Left ventricle myocardium superior (tissue), 1 donor: ENCODE results near the gene ZFPL1. TPM values are rescaled to one million over a fixed set of nuclear protein-coding genes. Genes with fewer than 3 reads are reported as not detected.

Source experiments
- ATAC-seq: fragments of 200-7000 bp; cut with Tn5 transposase; one replicate; pipeline ENCODE4 v1.9.1; 2020; ENCODE audit warnings: mild to moderate bottlenecking, moderate library complexity
- DNase-seq: peaks from one replicate; pipeline ENCODE4 v3.0.0-alpha.2; 2020
- intact Hi-C: fragments of 100-400 bp; cut with micrococcal nuclease; formaldehyde crosslinking; loops from one replicate; pipeline ENCODE4 v1.11.0; 2022
- long read RNA-seq: library from polyadenylated mRNA; unstranded; transcript quantifications from one replicate; pipeline ENCODE4 v2.0.0, GENCODE V29; 2021
- total RNA-seq: library from RNA; stranded (reverse); fragmentation: NEBNext Ultra II Directional; extraction: Animal tissue kit (Norgen Biotek cat#: 25700); gene quantifications from one replicate; pipeline ENCODE4 v1.2.1, GENCODE V29; 2021
- donor health status: DM: no; HTN: yes; CAD: no; lungs with severe emphysema.

The ZFPL1 gene
- 23.7 TPM for total RNA-seq
- long read RNA-seq, transcript ZFPL1-201 (8 exons, 1,371 nt): major isoform, 16 of 34 reads
- long read RNA-seq, partial matches to known transcripts: 14 of 34 reads
- long read RNA-seq, other reads (novel, unspliced or antisense): 4 of 34 reads

DNA sequence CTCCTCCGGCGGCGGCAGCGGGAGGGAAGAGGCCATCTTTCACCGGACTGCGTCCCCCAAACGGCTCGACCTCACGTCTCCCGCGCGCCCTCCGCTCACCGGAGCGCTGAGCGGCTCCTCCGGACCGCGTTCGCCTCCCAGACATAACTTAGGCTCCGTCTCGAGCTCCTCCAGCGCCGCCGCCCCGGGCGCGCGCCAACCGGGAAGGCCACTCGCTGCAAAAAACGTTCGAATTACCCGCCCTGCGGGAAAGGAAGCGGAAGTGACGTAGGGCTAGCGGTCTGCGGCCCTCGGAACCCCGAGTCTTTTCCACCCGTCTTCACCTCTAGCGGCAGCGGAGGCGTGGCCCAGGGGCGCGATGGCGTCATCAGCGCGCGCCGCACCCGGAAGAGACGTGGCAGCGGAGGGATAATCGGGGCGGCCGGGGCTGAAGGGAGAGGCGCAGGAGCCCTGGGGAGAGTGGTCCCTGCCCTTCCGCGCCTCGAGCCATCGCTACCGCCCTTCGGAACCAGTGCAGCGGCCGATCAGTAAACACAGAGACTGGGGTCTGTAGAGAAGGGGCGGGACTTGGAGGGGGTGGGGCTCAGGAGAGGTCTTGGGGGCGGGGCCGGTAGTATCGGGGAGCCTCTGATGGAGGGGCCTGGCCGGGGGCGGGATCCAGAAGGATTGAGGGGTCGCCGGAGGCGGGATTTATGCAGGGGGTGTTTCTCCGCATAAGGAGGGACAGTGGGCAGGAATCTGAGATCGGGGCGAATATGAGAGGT lies at the start of gene ZFPL1, which contains the start of gene CDCA5:
Gene ZFPL1, plus strand, starts transcription at position 389 of the 764 bp plus-strand sequence. CDS start 477 bp downstream, outside the sequence.
Gene CDCA5, minus strand, starts transcription at position 207 of the 764 bp plus-strand sequence. Its CDS starts 62 bp downstream, at position 145.
- intact Hi-C loops: no loop called here
- ATAC-seq: peak; percentile 98
- peak; percentile 97 for DNase-seq

DNA sequence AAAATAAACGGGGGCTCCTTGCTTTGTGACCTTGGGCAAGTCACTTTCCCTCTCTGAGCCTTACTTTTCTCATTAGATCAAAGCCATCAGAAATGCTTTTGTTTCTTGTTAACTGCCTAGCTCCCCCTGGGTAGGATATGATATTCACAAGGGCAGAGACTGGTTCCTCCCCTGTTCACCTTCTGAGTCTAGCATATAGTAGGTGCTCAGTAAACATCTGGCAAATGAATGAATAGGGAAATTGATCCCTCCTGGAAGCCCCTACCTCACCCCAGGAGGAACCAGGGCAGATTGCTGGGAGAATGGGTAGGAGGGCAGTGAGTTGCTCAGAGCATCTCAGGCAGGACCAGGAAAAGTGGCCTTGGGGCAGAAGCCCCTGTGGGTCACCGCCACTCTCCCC lies 49.6 kb upstream of the ZFPL1 start:
- intact Hi-C loops: no loop called here
- DNase-seq (no peak), ATAC-seq (no peak)

DNA sequence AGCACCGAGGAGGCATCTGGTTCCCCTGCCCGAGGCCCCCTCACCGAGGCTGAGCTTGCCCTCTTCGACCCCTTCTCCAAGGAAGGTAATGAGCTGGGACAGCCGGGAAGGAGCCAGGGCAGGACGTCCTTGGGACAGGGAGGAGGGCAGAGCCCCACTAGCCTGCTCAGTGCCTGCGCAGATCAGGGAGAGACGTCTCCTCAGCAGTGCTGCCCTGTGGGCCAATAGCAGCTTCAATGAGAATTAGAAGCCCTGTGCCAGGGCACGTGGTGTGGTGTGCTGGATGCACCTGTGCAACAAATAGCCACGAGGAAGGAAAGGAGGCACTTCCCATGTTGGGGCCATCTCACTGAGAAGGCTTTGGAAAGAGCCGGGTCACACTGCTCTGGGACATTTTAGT lies 48.4 kb upstream of the ZFPL1 start:
- DNase-seq (no peak), ATAC-seq (no peak)
- intact Hi-C loops: no loop called here

DNA sequence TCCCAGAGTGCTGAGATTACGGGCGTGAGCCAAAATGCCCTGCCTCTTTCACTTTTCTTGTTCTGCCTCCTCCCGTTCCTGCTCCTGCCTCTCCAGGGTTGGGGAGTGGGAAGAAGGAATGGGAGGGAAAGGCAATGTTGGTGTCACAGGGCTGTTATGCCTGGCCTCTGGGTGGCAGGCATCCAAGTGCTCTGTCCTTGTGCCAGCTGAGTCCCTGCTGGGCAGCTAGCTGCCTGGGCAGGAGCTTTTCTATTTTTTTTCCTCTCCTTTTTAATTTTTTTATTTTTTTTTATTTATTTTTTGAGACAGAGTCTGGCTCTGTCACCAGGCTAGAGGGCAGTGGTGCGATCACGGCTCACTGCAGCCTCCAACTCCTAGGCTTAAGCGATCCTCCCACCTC lies 47.1 kb upstream of the ZFPL1 start:
- intact Hi-C loops: no loop called here
- ATAC-seq (no peak), DNase-seq (peak; percentile 83)

DNA sequence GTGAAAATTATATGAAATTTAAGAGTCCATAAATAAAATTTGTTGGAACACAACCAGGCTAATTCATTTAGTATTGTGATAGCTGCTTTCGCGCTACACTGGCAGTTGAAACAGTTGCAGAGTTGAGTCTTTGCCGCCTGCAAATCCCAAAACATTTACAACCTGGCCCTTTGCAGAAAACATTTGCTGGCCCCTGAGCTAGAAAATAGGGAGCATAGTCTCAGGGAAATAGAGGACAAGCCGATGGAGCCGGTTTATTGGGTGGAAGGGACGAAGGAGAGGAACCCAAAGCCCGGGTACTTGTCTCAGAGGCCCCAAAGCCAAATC lies 43.5 kb upstream of the ZFPL1 start:
- intact Hi-C loops: no loop called here
- no peak for ATAC-seq
- no peak for DNase-seq

DNA sequence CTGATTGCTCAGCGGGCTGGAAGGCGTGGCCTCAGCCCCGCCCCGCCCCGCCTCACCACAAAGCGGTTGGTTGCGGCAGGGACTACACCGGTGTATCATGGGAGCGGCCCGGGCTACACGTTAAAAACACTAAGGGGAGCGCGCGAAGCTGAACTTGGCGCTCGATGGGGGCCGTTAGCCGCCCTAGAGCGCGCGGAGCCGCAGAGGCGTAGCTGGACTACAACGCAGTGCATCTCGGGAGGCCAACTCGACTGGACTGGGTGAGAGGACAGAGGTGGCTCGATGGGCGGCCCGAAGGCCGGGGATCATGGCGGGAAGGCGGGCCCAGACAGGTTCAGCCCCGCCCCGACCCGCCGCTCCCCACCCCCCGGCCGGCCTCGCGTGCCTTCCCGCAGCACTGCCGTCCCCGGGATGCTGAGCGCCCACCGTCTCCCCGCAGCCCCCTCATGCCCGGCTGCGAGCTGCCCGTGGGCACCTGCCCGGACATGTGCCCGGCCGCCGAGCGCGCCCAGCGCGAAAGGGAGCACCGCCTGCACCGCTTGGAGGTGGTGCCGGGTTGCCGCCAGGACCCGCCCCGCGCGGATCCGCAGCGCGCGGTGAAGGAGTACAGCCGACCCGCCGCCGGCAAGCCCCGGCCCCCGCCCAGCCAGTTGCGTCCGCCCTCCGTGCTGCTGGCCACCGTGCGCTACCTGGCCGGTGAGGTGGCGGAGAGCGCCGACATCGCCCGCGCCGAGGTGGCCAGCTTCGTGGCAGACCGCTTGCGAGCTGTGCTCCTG lies 43.0 kb upstream of the ZFPL1 start, which contains the start of gene SAC3D1:
Gene SAC3D1, plus strand, starts transcription at position 364 of the 776 bp plus-strand sequence. Its CDS starts 83 bp downstream, at position 447.
- peak; percentile 96 for ATAC-seq
- intact Hi-C loops: no loop called here

DNA sequence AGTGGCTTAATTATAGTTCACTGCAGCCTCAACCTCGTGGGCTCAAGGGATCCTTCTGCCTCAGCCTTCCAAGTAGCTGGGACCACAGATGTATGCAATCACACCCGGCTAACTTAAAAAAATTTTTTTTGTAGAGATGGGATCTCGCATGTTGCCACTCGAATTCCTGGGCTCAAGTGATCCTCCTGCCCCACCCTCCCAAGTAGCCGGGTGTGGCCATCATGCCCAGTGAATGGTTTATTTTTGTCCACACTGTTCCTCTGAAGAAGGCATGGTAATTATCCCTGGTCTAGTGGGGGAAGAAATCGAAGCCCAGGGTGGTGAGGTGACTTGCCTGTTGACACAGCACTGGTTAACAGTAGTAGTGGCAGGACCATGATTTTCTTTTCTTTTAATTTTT lies 41.1 kb upstream of the ZFPL1 start:
- intact Hi-C loops: no loop called here
- DNase-seq (no peak), ATAC-seq (no peak)

More for the DNA sequence above, 43.0 kb upstream of the ZFPL1 start, which contains the start of gene SAC3D1:
- DNase-seq: peak; percentile 93

DNA sequence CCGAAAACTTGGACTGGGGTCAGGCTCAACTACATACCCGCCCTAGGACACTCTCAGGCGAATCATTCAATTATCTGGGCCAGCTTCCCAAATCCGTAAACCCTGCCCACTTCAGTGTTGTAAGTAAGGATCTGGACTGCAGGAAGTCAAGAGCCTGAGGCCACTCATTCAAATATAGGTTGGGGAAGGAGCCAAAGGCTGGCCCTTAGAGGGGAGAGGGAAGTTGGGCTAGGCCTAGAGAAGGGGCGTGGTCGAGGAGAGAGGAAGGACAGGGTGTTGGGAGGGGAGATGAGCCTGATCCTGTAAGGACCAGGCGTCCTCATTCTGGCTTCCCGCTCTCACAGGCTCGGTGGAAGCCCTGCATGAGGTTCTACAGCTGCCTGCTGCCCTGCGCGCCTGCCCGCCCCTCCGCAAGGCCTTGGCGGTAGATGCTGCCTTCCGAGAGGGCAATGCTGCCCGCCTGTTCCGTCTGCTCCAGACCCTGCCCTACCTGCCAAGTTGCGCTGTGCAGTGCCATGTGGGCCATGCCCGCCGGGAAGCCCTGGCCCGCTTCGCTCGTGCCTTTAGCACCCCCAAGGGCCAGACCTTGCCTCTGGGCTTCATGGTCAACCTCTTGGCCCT lies 40.0 kb upstream of the ZFPL1 start:
- DNase-seq (peak; percentile 44), ATAC-seq (no peak)
- intact Hi-C loops: no loop called here

DNA sequence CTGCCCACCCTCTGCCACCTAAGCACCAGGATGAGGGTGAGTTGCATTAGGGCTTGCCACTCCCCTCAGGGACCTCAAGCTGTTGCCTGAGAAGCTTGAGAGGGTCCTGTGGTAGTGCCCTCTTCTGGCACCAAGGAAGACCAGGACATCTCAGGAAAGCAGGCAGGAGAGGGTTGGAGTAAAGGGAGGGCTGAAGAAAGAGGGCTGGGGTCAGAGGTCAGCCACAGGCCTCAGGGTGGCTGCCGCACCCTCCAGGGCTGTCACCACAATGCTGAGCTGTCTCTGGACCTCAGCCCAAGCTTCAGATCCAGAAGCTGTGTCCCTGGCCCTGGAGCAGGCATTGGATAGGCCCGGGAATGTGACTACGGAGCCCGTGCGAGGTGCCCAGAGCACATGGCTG lies 39.0 kb upstream of the ZFPL1 start:
- no peak for ATAC-seq
- intact Hi-C loops: no loop called here
- no peak for DNase-seq

DNA sequence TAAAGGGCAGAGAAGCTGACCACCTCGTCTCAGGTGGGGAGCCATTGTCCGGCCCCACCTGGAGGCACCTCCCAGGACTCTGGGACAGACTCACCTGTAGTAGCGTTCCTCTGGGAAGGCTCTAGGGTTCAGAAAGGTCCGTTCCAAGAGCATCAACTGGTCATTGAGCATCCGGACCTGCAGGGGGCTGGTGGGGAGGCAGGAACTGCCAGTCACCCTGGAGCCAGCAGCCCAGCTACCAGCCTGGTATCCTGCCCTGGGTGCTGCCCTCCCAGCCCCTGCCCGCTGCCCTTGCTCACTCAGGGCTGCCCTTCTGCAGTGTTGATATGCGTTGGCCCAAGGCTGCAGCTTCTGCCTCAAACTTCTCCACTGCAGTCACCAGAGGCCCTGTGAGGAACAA lies 38.3 kb upstream of the ZFPL1 start:
- ATAC-seq (no peak), DNase-seq (no peak)

DNA sequence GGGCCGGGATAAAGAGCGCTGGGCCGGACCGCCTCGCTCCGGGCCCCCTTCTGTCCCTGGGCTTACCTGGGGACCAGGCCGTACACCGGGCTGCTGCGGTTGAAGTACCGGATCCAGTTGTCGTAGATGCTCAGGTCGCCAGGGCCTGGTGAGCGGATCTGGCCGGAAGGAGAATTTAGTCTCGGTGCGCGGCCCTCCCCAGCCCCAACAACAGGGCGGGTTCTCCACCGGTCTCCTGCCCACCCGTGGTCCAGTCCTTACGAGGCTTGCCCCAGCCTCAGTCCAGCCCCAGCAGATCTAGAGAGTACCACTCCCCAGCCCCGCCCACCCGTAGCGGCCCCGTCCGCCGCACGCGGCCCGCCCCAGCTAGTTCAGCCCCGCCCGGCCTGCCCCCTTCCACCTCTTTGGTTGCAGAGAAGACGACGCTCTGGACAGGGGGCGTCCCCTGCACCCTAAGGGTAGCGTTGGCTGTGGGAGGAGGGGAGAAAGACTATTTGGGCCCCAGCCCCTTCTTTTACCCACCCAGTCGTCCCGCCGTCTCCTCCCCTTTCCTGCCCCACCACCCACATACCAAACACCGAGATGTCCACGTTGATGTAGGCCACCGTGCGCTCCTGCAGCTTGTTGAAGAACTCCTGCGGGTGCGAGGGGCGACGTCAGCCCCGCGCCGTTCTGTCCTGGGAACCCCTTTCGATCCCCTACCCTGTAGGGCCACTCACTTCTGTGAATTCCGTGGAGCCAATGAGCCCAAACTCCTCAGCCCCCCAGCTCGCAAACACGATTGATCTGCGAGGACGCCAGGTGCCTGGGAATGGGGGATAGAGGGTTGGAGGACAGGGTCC lies 36.2 kb upstream of the ZFPL1 start:
- ATAC-seq (peak; percentile 65), DNase-seq (peak; percentile 65)
- intact Hi-C loops: no loop called here

More for the DNA sequence above, 38.3 kb upstream of the ZFPL1 start:
- intact Hi-C loops: no loop called here

DNA sequence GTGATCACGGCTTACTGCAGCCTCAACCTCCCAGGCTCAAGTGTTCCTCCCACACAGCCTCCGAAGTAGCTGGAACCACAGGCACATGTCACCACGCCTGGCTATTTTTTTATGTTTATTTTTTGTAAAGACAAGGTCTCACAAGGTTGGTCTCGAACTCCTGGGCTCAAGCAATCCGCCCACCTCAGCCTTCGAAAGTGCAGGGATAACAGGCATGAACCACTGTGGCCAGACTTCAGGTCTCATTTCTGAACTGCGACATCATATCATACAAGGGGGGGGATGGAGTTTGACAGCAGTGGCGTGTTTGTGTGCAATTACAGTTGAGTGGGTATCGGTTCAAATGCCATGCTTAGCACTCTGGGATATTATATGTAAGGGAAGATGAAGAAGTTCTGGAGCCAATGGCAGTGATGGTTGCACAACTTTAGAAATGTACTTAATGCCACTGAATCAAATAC lies 32.6 kb upstream of the ZFPL1 start:
- DNase-seq: no peak
- ATAC-seq: no peak
- intact Hi-C loops: no loop called here

DNA sequence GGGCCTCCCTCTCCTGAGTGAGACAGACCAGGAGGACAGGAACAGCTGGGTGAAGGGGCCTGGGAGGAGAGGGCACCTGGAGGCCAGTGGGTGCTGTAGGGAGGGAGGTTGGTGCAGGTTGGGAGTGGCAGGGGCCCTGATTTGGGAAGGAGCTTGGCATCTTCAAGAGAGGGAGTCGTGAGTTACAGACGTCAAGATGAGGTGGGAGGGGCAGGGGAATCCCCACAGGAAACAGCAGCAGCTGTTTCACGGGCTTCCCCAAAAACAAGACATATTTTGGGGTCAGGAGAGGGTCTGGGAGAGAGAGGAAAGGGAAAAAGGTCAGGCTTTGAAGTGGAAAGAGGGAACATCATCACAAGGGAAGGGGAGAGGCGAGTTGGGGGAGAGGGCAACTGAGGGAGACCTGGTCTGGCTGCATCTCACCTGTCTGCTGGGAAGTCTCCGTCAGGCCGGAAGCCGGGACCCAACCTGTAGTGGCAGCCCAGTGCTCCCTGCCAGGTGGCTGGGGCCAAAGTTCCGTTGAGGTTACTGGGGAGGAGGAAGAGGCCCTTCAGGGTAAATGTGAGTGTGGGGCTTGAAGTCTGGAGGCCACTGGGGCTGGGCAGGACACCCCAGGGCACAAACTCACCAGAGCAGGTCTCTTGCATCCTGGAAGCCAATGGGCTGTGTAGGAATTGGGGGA lies 30.1 kb upstream of the ZFPL1 start:
- DNase-seq (no peak), ATAC-seq (no peak)
- intact Hi-C loops: no loop called here

DNA sequence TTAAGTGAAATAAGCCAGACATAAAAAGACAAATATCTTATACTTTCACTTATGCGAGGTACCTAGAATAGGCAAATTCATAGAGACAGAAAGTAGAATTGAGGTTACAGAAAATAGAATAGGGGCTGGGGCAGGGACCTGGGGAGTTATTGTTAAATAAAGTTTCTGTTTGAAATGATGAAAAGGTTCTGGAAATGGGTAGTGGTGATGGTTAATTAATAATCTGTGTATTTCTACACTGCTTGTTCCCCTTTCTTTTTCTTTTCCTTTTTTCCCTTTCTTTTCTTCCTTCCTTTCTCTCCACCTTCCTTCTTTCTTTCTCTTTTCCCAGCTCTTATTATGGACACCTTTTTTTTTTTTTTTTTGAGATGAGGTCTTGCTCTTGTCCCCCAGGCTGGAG lies 28.5 kb upstream of the ZFPL1 start:
- intact Hi-C loops: no loop called here
- ATAC-seq: no peak
- DNase-seq: no peak

DNA sequence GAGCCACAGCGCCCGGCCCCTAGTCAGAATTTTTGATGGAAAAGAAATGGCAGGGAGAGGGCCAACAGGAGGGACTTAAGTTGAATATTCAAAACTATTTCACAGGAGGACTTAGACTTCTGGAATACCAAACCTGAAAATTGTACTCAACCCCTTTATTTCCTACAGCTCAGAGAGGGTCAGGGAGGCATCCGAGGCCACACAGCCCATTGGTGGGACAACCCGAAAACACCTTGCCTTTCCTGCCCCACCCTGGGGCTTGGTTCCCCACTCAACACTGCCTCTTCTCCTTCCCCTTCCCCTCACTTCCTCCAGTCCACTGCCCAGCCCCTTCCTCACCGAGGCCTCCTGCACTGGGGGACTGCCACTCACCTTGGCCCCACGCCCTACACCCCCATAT lies 27.0 kb upstream of the ZFPL1 start:
- ATAC-seq (no peak), DNase-seq (no peak)
- intact Hi-C loops: no loop called here

DNA sequence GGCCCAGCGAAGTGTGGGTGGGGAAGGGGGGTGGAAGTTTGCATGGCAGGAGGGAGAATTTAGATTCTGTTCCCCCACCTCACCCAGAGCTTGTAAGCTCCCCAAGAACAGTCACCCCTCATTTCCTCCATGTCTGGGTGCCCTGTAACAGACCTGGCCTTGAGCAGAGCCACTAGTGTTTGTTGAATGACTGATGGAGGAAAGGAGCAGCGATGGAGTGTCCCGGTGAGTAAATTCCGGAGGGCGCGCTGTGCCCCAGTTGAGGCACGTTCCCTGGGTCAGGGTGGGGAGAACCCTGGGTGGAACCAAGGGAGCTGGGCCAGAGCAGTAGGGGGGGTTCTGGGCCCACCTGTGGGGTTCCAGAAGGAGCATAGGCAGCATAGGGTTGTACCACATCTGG lies 26.5 kb upstream of the ZFPL1 start:
- DNase-seq (no peak), ATAC-seq (no peak)
- intact Hi-C loops: no loop called here

DNA sequence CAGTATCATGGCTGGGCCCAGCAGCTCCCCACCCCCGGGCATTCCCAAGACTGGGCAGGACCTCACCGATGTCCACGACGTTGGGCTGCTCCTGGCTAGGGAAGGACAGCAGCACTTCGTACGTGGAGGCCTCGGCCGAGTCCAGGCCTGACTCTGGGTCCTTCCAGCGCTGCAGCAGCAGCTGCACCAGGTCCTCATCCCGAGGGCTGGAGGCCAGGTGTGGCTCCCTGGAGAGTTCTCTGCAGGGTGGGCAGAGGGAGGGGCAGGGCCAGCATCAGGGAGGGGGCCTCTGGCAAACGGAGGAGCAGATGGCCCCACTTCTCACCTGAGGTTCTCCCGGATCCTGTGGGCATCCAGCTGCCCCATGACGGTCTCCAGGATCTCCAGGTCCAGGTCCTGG lies 26.0 kb upstream of the ZFPL1 start:
- ATAC-seq (no peak), DNase-seq (no peak)
- intact Hi-C loops: no loop called here

DNA sequence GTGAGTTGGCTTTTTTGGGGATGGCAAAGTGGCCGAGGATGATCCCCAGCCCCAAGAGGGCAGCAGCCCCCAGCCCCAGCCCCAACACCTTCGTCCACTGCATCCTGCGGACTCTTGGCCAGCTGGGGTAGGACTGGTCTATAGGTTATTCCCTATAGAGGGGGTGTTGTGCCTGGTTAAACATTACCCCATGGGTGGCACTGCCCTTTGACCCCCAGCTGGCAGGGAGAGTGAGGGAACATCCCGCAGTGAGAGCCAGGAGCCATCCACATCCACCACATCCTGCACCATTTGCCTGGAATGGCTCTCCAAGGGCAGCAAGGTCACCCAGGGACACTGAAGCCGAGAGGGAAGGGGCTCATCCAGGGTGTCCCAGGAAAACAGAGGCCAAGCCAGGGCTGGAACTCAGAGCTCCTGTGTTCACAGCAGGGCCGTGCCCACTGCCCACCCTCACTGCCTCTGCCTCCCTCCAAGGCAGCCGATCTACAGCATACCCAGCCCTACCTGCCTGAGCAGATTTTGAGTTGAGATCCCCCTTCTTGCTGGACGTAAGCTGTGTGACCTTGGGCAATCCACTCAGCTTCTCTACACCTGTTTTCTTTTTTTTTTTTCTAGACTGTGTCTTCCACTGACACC lies 25.5 kb upstream of the ZFPL1 start, which contains the start of gene NAALADL1:
Gene NAALADL1, minus strand, starts transcription at position 135 of the 636 bp plus-strand sequence. Its CDS starts 32 bp downstream, at position 103.
- DNase-seq: no peak
- no peak for ATAC-seq
- intact Hi-C loops: no loop called here
